ENCODE data around the gene ABCC11. TPM values are rescaled to one million over a fixed set of nuclear protein-coding genes. Genes with fewer than 3 reads are reported as not detected.

Gene ABCC11
- polyA plus RNA-seq, 2 of the 4 experiments (the other 2 are of a cell fraction) = 0.19 to 0.21 TPM

GRCh38 chr16:48261569-48261968, 14.2 kb upstream of the ABCC11 start (continued):
- TF ChIP-seq REST (IDR thresholded peaks at IDR 0.05) (no peak), EHMT2 (IDR thresholded peaks at IDR 0.05; ENCODE audit: low read depth) (no peak), NFE2L2 (conservative IDR thresholded peaks at IDR 0.05; ENCODE audit: low read length) (no peak), JUN (IDR thresholded peaks at IDR 0.05) (no peak), TP53 (CRISPR knock-in tag; IDR thresholded peaks at IDR 0.05) (no peak), EP300 (IDR thresholded peaks at IDR 0.05) (no peak), RAD21 (conservative IDR thresholded peaks at IDR 0.05 in 1 of 2, IDR thresholded peaks at IDR 0.05 in 1 of 2) (no peak), HOXB13 (CRISPR knock-in tag; IDR thresholded peaks at IDR 0.05; ENCODE audit: low read depth) (no peak), CTCF (IDR thresholded peaks at IDR 0.05) (no peak)

- no peaks in the 10 kb centered on the region for H3K9me3 ChIP-seq
- FAIRE-seq (no peak), ATAC-seq (no peak), DNase-seq (ENCODE audit: low read depth in 1 of 2, low spot score in 1 of 2) (no peak)
- H3K4me2 ChIP-seq = no peak overlapping the region
- no peak overlapping the region for H3K4me3 ChIP-seq
- no peaks in the 10 kb centered on the region for H3K4me1 ChIP-seq
- ChIA-PET POLR2A (no interaction called here), CTCF (interaction anchor here (0.8 to 1.7 kb wide), 3 partner anchors 8 to 21 kb away, joined by 3 read pairs; no protein-coding TSS in a partner anchor)
- no peak overlapping the region for H3K27ac ChIP-seq
- 91% methylated on average over 7 of the region's 7 CpGs for WGBS (ENCODE audit: missing lambda C conversion rate)
- TF ChIP-seq MYC (IDR thresholded peaks at IDR 0.05; ENCODE audit: borderline replicate concordance, low read length) (no peak), CHD4 (IDR thresholded peaks at IDR 0.05; ENCODE audit: borderline replicate concordance) (no peak), FOXS1 (CRISPR knock-in tag; IDR thresholded peaks at IDR 0.05) (no peak), MAFK (IDR thresholded peaks at IDR 0.05; ENCODE audit: partially characterized antibody) (no peak), RCOR1 (IDR thresholded peaks at IDR 0.05; ENCODE audit: low read depth, low read length) (no peak), REST (IDR thresholded peaks at IDR 0.05) (no peak), CBX2 (IDR thresholded peaks at IDR 0.05; ENCODE audit: borderline replicate concordance, low read depth) (no peak), POLR2AphosphoS2 (conservative IDR thresholded peaks at IDR 0.05; ENCODE audit: low read length) (no peak), PHF8 (IDR thresholded peaks at IDR 0.05; ENCODE audit: borderline replicate concordance, low read depth) (no peak), PBX3 (IDR thresholded peaks at IDR 0.05) (no peak), BCL3 (IDR thresholded peaks at IDR 0.05) (no peak), HDAC2 (IDR thresholded peaks at IDR 0.05) (no peak), POLR2A (IDR thresholded peaks at IDR 0.05; ENCODE audit: low read length) (no peak), MAZ (IDR thresholded peaks at IDR 0.05; ENCODE audit: borderline replicate concordance, low read depth, low read length) (no peak), CHD2 (IDR thresholded peaks at IDR 0.05; ENCODE audit: low read length, partially characterized antibody) (no peak)
These were observed 9.3 kb upstream of the ABCC11 start for GRCh38 chr16:48256579-48257177.
